NCI-H1694 treated with DMSO at 0.1 percent for 48 hours (cell line): ENCODE measurements around the gene CDKN2A.
A peak's percentile ranks its signal among the peaks of the same experiment; 100 is the strongest.
"Not testable (repeated sequence)": the region's sequence is repeated elsewhere in the genome, so short reads cannot be mapped to it uniquely, and the experiment has no call there.

Experiments used
- DNase-seq: peaks from one replicate; lab custom pipeline; 2025; lab: John Stamatoyannopoulos, UW

Gene CDKN2A

DNA sequence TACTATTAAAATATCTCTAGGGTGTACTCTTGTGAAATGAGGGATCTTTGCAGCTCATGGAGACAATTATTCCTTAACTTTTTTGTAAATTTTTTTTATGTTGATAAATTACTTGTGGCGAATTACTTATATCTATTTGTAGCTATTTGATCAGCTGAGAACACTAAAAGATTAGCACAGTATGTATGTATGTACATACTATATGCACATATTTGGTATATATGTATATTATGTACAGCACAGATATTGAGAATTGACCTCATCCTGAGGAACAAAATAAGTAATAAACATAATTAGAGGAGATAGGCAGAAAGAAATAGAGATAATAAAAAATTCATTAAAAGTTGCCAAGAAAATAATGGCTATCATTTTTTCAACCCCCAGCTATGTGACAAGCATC is 11.8 kb downstream of the CDKN2A start:
- no peak for DNase-seq

DNA sequence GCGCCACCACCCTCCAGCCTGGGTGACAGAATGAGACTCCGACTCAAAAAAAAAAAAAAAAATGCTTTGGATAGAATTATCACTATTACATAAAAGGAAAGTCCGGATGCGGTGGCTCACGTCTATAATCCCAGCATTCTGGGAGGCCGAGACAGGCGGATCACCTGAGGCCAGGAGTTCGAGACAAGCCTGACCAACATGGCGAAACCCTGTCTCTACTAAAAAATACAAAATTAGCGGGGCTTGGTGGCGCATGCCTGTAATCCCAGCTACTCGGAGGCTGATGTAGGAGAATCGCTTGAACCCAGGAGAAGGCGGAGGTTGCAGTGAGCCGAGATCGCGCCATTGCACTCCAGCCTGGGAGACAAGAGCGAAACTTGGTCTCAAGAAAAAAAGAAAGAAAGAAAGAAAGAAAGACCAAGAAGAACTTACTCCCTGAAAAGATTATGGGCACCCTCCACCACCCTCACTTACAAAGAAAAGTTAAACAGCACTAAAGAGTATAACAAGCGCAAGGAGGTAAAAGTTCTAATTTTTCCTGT is 17.8 kb downstream of the CDKN2A start:
- no peak for DNase-seq

DNA sequence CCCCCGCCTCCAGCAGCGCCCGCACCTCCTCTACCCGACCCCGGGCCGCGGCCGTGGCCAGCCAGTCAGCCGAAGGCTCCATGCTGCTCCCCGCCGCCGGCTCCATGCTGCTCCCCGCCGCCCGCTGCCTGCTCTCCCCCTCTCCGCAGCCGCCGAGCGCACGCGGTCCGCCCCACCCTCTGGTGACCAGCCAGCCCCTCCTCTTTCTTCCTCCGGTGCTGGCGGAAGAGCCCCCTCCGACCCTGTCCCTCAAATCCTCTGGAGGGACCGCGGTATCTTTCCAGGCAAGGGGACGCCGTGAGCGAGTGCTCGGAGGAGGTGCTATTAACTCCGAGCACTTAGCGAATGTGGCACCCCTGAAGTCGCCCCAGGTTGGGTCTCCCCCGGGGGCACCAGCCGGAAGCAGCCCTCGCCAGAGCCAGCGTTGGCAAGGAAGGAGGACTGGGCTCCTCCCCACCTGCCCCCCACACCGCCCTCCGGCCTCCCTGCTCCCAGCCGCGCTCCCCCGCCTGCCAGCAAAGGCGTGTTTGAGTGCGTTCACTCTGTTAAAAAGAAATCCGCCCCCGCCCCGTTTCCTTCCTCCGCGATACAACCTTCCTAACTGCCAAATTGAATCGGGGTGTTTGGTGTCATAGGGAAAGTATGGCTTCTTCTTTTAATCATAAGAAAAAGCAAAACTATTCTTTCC is 19.3 kb downstream of the CDKN2A start:
- DNase-seq: peak; percentile 70

DNA sequence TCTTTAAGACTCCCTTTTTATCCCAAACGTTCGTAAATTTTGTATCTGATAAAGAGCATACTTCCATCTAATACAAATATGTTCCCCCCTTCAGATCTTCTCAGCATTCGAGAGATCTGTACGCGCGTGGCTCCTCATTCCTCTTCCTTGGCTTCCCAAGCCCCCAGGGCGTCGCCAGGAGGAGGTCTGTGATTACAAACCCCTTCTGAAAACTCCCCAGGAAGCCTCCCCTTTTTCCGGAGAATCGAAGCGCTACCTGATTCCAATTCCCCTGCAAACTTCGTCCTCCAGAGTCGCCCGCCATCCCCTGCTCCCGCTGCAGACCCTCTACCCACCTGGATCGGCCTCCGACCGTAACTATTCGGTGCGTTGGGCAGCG is 19.9 kb downstream of the CDKN2A start:
- no peak for DNase-seq

DNA sequence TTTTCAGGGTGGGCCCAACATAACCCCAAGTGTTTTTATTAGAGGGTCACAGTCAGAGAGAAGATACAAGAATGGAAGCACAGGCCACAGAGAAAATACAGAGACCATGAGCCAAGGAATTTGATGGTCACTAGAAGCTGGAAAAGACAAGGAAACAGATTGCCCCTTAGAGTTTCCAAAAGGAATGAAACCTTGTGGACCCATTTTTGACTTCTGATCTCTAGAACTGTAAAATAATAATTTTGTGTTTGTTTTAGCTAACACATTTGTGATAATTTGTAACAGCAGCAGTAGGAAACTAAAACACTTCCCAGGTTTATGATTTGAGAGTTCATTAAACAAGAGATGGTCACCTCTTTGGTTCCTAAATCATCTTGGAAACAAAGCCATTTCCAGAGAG is 21.8 kb downstream of the CDKN2A start:
- DNase-seq: no peak

DNA sequence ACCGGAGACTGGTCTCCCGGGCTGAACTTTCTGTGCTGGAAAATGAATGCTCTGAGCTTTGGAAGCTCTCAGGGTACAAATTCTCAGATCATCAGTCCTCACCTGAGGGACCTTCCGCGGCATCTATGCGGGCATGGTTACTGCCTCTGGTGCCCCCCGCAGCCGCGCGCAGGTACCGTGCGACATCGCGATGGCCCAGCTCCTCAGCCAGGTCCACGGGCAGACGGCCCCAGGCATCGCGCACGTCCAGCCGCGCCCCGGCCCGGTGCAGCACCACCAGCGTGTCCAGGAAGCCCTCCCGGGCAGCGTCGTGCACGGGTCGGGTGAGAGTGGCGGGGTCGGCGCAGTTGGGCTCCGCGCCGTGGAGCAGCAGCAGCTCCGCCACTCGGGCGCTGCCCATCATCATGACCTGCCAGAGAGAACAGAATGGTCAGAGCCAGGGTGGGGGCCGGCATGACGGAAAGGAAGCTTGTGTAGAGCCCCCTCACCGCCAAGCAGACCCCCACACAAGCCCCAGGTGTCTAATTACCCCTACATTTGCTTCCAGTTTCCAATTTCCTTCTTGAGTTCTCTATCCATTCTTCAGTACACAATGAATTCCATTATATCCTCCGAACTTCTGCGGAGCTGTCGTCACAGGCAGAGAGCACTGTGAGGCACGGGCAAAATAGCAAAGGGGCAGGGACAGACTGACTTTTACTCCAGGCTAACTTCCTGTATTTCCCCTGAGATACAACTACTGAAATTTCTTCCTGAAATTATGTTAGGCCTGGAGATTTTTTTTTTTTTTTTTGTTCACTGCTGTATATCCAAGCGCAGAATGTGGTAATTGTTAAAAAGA is 23.2 kb downstream of the CDKN2A start:
- no peak for DNase-seq

DNA sequence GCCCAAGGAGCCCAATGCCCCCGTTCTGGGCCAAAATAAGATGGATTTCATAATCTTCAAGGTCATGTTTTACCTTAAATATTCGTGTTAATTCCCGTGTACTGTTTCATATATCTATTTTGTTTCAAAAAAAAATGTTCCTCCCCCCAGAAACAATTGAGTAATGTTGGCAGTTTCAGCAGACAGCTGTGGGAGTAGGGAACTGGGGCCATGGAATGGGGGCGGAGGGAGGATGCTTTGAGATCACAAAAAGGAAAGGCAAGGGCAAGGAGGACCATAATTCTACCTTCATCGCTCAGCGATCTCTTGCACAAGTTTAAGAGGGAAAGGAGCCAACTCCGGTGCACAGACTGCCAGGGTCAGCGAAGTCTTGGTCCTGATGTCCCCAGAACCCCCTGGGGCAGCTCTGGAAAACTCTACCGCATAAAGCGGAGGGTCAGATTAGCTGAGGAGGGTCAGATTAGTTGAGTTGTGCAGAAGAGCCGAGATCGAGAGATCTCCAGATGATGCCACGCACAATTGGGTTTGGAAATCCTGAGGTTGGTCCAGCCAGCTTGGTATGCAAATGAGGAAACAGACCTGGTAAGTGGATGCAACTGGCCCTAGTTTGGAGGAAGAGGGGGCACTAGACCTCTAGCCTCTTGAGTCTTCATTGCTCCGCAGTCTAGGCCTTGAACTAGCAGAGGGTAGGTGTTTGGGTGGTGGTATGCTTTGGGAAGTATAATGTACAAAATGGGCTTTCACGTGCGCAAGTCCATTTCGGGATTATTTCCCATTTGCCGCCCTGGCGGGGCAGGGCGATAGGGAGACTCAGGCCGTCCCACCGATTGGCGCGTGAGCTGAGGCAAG is 24.0 kb downstream of the CDKN2A start:
- no peak for DNase-seq

DNA sequence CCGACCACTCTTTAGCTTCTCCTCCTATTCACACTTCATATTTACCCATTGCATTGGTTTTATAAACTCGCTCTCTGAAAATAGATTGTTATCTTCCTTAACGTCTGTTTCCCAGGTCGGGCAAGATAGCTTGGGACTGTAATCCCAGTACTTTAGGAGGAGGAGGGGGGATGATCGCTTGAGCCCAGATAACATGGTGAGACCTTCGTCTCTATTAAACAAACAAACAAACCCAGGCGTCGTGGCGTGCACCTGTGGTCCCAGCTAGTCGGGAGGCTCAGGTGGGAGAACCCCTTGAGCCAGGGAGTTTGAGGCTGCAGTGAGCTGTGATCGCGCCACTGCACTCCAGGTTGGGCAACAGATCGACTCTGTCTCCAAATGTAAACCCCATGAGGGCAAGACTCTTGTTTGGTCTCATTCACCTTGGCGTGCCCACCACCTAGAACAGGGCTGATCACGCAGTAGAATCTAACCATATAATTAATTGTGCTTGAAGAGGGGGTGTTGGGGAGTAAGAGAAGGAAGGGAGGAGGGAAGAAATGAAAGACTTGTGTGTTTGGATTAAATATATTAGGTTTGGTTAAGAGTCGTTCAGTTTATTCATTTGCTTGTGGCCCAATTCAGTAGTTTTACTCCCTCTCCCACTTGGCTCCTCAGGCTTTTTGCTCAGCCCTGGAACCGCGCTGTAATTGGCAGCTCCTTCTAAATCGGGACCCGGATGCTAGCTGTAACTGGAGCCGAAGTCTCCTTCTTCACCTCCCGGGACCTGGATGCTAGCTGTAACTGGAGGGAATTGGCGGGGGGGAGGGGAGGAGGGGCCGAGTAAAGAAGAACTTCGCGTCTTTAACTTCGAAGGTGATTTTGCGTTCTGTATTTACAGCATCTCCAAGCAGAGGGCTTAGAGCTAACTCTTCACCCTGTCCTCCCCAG is 24.9 kb downstream of the CDKN2A start:
- no peak for DNase-seq

DNA sequence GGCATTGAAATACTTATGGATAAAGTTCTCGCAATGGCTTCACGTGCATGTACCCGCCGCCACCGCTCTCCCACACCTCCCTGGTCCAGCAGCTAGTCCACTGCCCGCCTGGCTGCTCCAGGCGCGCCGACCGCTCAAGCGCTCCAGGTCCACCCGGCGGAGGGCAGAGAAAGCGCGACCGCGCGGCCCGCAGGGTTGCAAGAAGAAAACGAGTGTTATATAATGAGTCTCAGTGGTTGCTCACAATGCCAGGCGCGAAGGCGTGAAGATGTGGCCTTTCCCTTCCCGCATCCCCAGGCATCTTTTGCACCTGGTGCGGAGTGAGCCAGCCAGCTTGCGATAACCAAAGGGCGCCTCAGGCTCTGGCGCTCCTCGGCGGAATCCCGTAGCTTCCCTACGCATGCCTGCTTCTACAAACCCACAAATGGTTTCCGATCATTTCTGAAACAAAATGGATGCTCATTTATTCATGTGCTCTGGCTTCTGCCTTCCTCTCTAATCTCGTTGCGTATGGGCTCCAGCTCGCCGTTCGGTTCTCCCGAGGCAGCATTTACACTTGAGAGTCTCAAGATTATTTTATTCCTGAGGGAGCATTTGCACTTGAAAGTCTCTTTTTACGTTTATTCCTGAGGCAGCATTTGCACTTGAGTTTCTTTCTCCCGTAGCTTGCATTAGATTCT is 25.7 kb downstream of the CDKN2A start:
- DNase-seq: no peak

DNA sequence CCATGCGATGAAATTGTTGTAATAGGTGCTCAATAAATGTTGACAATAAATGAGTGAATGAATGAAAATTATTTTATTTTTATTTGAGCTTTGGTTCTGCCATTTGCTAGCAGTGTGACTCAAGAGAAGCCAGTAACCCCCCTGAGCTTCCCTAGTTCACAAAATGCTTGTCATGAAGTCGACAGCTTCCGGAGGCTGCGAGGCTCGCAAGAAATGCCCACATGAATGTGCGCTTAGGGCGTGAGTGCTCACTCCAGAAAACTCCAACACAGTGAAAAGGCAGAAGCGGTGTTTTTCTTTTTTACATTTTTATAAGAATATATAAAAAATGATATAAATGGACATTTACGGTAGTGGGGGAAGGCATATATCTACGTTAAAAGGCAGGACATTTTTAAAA is 26.5 kb downstream of the CDKN2A start:
- no peak for DNase-seq

DNA sequence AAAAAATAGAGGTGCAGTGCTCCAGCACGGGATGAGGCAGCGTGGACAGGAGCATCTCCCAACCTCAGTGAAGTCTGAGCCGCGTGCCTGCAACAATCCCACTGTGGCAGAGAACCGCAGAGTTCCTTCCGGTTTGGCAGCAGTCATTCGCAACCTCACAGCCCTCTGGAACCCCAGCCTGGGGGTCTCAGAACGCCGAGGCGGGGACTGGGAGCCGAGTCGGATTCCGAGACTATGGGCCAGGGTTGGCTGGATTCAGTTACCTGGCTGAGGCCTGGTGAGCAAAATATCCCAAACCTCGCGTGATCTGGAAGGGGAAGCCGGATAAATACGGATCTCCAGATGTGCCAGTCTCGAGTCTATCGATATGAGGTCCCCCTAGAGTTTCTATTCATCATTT is 27.0 kb downstream of the CDKN2A start:
- DNase-seq: no peak

DNA sequence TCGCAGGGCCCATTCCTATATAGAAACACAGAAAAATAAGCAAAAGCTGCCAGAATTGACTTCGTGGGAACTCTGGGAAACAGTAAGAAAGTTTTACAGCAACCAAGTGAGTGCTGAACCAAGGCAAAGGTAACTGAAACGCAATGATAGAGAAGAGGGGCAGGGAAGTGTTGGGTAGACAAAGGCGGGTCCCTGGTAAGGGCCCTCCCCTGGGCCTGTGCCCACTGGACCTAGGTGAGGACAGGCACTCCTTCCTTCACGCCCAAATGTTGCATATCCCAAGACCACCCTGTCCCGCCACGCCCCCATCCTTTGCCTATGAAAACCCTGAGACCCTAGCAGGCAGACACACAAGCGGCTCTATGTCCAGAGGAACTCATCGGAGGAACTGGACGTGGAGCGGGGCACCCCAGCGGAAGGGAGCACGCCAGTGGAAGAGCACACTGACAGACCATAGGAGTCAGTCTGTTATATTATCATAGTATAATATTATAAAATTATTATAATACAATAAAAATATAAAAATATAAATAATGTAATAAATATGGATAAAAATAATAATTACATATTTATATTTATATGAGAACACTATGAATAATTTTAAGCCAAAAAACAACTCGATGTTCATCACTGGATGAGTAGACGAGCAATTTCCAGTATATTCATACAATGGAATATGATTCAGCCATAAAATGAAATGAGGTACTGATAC is 27.9 kb downstream of the CDKN2A start:
- DNase-seq: no peak

DNA sequence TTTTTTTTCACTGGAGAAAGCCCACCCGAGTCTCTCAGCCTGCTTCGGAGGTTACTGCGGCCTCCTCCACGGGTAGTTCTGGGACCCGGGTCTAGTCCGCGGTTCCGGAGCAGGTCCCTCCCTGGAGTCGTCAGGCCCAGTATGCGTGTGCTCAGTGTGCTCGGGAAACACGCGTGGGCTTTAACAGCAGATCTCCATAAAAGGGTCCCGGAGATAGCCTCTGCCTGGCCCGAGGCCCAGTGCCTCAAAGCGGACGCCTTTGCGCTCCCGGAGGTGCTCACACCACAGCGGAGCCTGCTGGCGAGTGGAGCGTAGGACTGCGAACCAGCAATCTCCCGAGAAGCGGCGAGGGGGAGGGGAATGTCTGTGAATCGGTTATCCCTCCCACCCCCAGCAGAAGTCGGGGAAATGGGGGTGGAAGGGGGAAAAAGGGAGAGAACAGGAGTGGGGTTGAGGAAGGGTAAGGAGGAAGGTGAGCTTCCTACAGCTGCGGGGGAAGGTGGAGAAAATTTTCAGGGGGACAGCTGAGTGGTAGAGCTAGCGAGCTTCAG is 28.7 kb downstream of the CDKN2A start:
- DNase-seq: no peak

DNA sequence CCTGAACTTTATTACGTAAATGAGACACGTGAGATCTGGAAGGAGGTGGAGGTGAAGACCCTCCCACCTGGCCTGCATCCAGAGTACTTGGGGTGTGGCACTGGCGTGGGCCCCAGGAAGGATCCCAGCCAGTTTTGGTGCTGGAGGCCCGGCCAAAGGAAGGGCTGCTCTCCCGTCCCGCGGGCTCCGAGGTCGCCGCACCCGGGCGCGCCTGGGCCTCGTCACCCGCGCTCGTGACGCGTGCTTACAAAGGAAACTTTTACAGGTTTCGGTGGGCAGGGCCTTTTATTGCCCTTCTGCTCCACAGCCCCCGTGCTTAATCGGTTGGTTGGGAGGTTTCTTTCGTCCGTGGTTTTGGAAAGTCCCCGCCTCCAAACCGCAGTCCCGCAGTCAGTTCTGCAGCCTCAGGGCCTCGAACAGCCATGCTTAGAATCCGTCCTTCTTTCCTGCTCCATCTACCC is 29.2 kb downstream of the CDKN2A start:
- no peak for DNase-seq

DNA sequence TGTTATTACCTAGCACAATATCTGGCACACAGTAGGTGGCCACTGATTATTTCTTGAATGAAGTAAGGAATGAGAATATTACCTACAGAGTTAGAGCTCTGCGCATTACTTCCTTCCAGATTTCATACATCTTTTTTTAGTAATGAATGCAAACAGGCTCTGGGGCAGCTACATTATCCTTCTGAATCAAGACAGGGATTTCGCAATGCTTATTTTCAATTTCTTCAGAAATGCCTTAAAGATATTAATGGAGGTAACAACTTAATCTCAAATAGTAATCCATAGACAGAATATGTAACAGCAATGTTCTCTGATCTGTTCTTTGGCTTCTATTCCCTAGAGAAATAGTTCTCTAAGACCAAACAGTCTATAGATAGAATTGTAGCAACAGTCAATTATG is 32.6 kb downstream of the CDKN2A start:
- DNase-seq: no peak

DNA sequence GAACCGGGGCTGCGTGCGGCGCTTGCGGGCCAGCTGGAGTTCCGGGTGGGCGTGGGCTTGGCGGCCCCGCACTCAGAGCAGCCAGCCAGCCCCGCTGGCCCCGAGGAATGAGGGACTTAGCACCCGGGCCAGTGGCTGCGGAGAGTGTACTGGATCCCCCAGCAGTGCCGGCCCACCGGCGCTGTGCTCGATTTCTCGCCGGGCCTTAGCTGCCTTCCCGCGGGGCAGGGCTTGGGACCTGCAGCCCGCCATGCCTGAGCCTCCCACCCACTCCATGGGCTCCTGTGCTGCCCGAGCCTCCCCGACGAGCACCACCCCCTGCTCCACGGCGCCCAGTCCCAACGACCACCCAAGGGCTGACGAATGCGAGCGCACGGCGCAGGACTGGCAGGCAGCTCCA is 34.9 kb downstream of the CDKN2A start:
- DNase-seq: not testable (repeated sequence)

DNA sequence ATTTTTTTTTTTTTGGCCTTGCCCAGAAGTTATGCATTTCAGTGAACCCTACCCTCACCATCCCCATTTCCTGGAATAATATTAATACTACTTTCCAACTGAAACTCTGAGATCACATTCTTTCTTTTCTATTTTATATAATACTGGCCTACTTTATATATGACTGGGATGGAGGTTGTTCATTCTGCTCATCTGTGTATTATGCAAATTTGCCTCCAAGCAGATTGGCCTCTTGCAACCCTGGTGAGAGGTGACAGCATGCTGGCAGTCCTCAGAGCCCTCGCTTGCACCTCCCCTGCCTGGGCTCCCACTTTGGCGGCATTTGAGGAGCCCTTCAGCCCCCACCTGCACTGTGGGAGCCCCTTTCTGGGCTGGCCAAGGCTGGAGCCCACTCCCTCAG is 35.4 kb downstream of the CDKN2A start:
- no peak for DNase-seq

DNA sequence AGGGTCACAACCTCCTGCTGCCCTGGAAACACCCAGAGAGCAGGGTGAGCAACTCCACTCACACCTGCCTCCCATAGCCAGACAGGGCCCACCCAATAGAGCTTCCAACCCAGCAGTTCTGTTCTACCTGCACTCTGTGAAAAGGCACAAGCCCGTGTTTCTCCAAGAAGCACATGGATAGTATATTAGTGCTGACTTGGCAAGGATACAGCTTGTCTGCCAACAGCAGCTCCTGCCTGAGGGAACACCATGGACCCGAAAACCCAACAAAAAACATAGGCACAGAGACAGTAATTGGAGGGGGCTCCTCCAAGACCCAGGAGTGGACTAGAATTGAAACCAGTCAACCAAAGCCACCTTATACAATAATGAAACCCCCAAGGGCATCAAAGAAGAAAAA is 48.6 kb downstream of the CDKN2A start:
- no peak for DNase-seq

DNA sequence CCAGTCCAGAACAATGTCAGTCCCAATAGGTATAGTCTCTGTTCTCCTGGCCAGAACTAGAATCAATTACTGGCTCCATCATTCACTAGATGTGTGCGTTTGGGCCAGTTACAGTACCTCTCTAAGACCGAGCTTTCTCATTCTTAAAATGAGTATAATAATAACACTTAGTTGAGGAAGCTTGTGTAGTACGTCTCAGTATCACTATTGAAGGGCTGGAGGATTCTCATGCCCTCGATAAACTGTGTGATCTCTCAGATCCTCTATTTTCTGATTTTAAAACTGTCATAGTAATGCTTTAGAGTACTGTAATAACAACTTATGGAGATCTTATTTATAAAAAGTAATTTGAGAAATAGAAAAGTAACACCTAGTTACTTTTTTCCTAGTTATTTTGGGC is 50.7 kb downstream of the CDKN2A start:
- DNase-seq: no peak
